K562 treated with DMSO at 1 percent for 48 hours (cell line): ENCODE data around the gene PEX10. TPM values are rescaled to one million over a fixed set of nuclear protein-coding genes. Genes with fewer than 3 reads are reported as not detected.

Source experiments
- total RNA-seq: library from RNA; unstranded; fragments of 300-600 nt; gene quantifications from 2 replicates; pipeline ENCODE4 v1.2.3, GENCODE V29; 2022; ENCODE audit warnings: low replicate concordance; ENCODE audit errors: extremely low read depth

PEX10 gene
- total RNA-seq: not detected in 2 replicates

DNA sequence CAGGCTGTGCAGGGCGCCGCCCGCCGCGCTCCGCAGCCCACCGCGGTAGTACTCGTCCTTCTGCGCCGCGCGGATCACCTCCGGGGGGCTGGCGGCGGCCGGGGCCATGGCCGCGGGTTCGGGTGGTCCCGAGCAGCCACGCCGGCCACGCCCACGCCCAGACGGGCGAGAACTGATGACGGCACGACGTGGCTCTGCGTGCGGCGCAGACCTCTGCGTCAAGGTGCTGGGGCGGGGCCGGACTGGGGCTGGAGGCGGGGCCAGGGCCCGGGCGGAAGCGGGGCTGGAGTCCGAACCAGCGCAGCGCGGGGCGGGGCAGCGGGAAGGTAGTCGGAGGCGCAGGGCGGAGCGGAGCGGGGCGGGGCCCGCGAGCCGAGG, at the start of gene PEX10:
Gene PEX10 (minus strand): TSS at position 170 of the 378 bp plus-strand sequence. CDS start 62 bp downstream, at position 108.

DNA sequence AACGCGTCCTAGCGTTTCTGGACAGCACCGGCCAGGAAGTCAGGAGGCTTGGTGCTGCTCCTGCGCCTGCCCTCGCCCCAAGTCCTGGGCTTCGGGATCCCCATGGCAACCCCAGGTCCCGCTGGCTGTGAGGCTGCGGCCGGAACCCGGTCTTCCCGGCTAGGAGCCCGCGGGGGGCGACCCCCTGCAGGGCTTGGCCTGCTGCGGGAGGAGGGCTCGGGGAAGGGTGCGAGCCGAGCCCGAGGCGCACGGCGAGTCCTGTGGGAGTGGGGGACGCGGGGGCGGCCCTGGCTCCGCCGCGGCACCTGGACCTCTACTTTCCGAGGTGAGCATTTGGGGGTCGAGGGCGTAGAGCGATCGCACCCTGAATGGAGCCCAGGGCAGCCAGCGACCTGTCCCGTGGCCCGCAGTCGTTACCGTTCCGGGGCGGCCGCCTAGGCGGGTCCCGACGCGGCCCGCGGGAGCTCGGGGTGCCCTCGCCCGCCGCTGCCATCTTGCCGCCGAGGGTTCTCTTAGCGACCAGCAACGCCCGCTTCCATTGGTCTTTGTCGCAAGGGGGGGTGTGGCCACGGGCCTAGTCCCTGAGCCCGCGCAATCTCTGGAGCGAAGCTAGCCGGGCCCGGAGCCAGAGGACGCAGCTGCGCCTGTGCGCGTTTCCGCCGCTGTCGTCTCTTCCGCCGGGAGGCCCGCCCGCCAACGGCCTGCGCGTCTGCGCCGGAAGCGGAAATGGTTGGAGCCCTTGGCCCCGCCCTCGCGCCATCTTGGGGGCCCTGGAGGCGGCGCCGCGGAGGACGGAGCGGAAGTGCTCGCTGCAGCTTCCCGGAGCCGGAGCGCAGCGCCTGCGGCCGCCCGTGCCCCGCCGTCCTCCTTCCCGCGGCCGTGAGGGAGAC, 21.1 kb downstream of the PEX10 start, which contains the start of the genes MORN1 and RER1:
Gene MORN1 (minus strand): TSS at position 514 of the 890 bp plus-strand sequence. CDS start 21 bp downstream, at position 493.
Gene RER1 (plus strand): TSS at position 801 of the 890 bp plus-strand sequence. CDS start 3,950 bp downstream, outside the sequence.

Other genes starting within 250 kb of the PEX10 start
- not detected in 2 replicates for gene FAAP20, start 217.8 kb downstream of the PEX10 start, total RNA-seq
- not detected in 2 replicates for gene SKI, start 184.2 kb downstream of the PEX10 start, total RNA-seq
- not detected in 2 replicates for gene MORN1, start 21.0 kb downstream of the PEX10 start, total RNA-seq
- gene RER1, start 20.7 kb downstream of the PEX10 start, total RNA-seq: not detected in 2 replicates
- not detected in 2 replicates for gene PLCH2, start 63.7 kb upstream of the PEX10 start, total RNA-seq
- not detected in 2 replicates for gene PANK4, start 114.0 kb upstream of the PEX10 start, total RNA-seq
- not detected in 2 replicates for gene HES5, start 117.7 kb upstream of the PEX10 start, total RNA-seq
- not detected in 2 replicates for gene TNFRSF14, start 143.8 kb upstream of the PEX10 start, total RNA-seq
- not detected in 2 replicates for gene PRXL2B, start 174.2 kb upstream of the PEX10 start, total RNA-seq
- not detected in 2 replicates for gene MMEL1, start 220.5 kb upstream of the PEX10 start, total RNA-seq